HEK293 (cell line): ENCODE data around the gene ATP6V0B.

Experiments used
- KLF1 ChIP-seq: fragments of 450-650 bp; formaldehyde crosslinking; IDR thresholded peaks from 2 replicates; pipeline ENCODE4 v1.5.1; 2016; ENCODE audit warnings: missing biosample characterization, missing genetic modification characterization
- KLF10 ChIP-seq: fragments of 450-650 bp; IDR thresholded peaks from 2 replicates; pipeline ENCODE4 v1.5.1; 2018; ENCODE audit warnings: missing biosample characterization, mild to moderate bottlenecking, missing genetic modification characterization
- ZBTB1 ChIP-seq: fragments of 450-650 bp; formaldehyde crosslinking; IDR thresholded peaks from 2 replicates; pipeline ENCODE4 v1.5.1; 2016; ENCODE audit warnings: missing biosample characterization, missing genetic modification characterization
- ZNF121 ChIP-seq: fragments of 450-650 bp; formaldehyde crosslinking; IDR thresholded peaks from 2 replicates; pipeline ENCODE4 v1.5.1; 2016; ENCODE audit warnings: missing biosample characterization, missing genetic modification characterization
- ZNF146 ChIP-seq: fragments of 450-650 bp; formaldehyde crosslinking; IDR thresholded peaks from 2 replicates; pipeline ENCODE4 v1.5.1; 2016; ENCODE audit warnings: missing biosample characterization, missing genetic modification characterization
- ZNF175 ChIP-seq: fragments of 450-650 bp; formaldehyde crosslinking; IDR thresholded peaks from 2 replicates; pipeline ENCODE4 v1.5.1; 2016; ENCODE audit warnings: missing biosample characterization, missing genetic modification characterization
- ZNF423 ChIP-seq: fragments of 450-650 bp; formaldehyde crosslinking; IDR thresholded peaks from 2 replicates; pipeline ENCODE4 v1.5.1; 2016; ENCODE audit warnings: missing biosample characterization, missing genetic modification characterization
- ZNF514 ChIP-seq: fragments of 450-650 bp; formaldehyde crosslinking; IDR thresholded peaks from 2 replicates; pipeline ENCODE4 v1.5.1; 2016; ENCODE audit warnings: missing biosample characterization, missing genetic modification characterization
- ZNF830 ChIP-seq: fragments of 450-650 bp; IDR thresholded peaks from 2 replicates; pipeline ENCODE4 v1.5.0; 2018; ENCODE audit warnings: missing biosample characterization, missing genetic modification characterization, low read depth, mild to moderate bottlenecking, moderate library complexity
- TF ChIP-seq, protein P1 (sequence below): fragments of 450-650 bp; formaldehyde crosslinking; IDR thresholded peaks from 2 replicates; pipeline ENCODE4 v1.5.1; 2016; ENCODE audit warnings: missing biosample characterization, missing genetic modification characterization
- TF ChIP-seq, protein P2 (sequence below): fragments of 450-650 bp; formaldehyde crosslinking; IDR thresholded peaks from 2 replicates; pipeline ENCODE4 v1.5.1; 2016; ENCODE audit warnings: missing biosample characterization, missing genetic modification characterization
- TF ChIP-seq, protein P3 (sequence below): fragments of 450-650 bp; formaldehyde crosslinking; IDR thresholded peaks from 2 replicates; pipeline ENCODE4 v1.5.1; 2016; ENCODE audit warnings: missing biosample characterization, missing genetic modification characterization
- TF ChIP-seq, protein P4 (sequence below): fragments of 450-650 bp; formaldehyde crosslinking; IDR thresholded peaks from 2 replicates; pipeline ENCODE4 v1.5.1; 2016; ENCODE audit warnings: missing biosample characterization, missing genetic modification characterization
- TF ChIP-seq, protein P5 (sequence below): fragments of 450-650 bp; formaldehyde crosslinking; IDR thresholded peaks from 2 replicates; pipeline ENCODE4 v1.5.1; 2016; ENCODE audit warnings: missing biosample characterization, missing genetic modification characterization

DNA sequence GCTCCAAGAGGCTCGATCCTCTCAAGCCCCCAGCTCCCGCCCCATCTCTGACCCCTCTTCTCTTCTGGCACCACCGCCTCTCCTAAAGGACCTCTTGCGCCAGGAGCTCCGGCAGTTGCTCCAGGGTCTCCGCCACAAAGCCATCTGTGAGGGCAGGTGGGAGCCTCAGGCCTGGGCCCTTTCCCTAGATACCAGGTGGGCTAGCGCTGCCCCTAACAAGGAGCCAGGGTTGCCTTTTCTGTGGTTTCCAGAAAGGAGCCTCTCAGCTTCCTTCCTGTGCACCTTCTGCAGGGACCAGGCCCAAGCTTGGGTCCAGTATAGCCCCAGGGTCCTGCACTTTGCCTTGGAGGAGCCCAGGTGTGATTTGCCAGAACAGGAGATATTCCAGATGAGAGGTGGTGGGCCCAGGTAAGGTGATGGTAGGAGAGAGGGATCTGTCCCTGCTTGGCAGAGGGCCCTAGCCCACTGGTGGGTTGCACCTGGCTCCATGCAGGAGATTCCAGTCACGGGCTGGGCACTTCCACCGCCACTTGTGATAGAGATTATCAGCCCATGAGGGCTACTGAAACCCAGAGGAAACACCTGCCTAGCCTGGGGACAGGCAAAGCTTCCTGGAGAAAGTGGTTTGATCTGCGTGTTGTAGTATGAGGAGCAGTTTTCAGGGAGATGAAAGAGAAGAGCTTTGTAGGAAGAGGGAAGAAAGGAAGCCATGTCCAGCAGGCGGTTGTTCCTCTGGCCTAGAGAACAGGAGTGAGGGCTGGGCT is 17.7 kb downstream of the ATP6V0B start:
- TF ChIP-seq ZNF175 (tag by site-specific recombination) (no peak), ZNF514 (no peak), ZNF423 (no peak), ZNF830 (tag by site-specific recombination) (no peak), ZNF121 (tag by site-specific recombination) (no peak), KLF10 (no peak), KLF1 (tag by site-specific recombination) (no peak), ZBTB1 (tag by site-specific recombination) (no peak), ZNF146 (tag by site-specific recombination) (no peak)
- TF ChIP-seq, protein P1, sequence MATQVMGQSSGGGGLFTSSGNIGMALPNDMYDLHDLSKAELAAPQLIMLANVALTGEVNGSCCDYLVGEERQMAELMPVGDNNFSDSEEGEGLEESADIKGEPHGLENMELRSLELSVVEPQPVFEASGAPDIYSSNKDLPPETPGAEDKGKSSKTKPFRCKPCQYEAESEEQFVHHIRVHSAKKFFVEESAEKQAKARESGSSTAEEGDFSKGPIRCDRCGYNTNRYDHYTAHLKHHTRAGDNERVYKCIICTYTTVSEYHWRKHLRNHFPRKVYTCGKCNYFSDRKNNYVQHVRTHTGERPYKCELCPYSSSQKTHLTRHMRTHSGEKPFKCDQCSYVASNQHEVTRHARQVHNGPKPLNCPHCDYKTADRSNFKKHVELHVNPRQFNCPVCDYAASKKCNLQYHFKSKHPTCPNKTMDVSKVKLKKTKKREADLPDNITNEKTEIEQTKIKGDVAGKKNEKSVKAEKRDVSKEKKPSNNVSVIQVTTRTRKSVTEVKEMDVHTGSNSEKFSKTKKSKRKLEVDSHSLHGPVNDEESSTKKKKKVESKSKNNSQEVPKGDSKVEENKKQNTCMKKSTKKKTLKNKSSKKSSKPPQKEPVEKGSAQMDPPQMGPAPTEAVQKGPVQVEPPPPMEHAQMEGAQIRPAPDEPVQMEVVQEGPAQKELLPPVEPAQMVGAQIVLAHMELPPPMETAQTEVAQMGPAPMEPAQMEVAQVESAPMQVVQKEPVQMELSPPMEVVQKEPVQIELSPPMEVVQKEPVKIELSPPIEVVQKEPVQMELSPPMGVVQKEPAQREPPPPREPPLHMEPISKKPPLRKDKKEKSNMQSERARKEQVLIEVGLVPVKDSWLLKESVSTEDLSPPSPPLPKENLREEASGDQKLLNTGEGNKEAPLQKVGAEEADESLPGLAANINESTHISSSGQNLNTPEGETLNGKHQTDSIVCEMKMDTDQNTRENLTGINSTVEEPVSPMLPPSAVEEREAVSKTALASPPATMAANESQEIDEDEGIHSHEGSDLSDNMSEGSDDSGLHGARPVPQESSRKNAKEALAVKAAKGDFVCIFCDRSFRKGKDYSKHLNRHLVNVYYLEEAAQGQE (tag by site-specific recombination), result no peak
- TF ChIP-seq, protein P2, sequence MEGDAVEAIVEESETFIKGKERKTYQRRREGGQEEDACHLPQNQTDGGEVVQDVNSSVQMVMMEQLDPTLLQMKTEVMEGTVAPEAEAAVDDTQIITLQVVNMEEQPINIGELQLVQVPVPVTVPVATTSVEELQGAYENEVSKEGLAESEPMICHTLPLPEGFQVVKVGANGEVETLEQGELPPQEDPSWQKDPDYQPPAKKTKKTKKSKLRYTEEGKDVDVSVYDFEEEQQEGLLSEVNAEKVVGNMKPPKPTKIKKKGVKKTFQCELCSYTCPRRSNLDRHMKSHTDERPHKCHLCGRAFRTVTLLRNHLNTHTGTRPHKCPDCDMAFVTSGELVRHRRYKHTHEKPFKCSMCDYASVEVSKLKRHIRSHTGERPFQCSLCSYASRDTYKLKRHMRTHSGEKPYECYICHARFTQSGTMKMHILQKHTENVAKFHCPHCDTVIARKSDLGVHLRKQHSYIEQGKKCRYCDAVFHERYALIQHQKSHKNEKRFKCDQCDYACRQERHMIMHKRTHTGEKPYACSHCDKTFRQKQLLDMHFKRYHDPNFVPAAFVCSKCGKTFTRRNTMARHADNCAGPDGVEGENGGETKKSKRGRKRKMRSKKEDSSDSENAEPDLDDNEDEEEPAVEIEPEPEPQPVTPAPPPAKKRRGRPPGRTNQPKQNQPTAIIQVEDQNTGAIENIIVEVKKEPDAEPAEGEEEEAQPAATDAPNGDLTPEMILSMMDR (tag by site-specific recombination), result no peak
- TF ChIP-seq, protein P3, sequence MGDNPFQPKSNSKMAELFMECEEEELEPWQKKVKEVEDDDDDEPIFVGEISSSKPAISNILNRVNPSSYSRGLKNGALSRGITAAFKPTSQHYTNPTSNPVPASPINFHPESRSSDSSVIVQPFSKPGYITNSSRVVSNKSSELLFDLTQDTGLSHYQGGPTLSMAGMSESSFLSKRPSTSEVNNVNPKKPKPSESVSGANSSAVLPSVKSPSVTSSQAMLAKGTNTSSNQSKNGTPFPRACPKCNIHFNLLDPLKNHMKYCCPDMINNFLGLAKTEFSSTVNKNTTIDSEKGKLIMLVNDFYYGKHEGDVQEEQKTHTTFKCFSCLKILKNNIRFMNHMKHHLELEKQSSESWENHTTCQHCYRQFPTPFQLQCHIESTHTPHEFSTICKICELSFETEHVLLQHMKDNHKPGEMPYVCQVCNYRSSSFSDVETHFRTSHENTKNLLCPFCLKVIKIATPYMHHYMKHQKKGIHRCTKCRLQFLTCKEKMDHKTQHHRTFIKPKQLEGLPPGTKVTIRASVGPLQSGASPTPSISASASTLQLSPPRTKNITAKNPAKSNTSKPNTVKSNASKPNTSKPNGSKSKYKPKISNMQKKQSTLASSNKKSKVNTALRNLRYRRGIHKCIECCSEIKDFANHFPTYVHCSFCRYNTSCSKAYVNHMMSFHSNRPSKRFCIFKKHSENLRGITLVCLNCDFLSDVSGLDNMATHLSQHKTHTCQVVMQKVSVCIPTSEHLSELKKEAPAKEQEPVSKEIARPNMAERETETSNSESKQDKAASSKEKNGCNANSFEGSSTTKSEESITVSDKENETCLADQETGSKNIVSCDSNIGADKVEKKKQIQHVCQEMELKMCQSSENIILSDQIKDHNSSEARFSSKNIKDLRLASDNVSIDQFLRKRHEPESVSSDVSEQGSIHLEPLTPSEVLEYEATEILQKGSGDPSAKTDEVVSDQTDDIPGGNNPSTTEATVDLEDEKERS (tag by site-specific recombination), result no peak
- TF ChIP-seq, protein P4, sequence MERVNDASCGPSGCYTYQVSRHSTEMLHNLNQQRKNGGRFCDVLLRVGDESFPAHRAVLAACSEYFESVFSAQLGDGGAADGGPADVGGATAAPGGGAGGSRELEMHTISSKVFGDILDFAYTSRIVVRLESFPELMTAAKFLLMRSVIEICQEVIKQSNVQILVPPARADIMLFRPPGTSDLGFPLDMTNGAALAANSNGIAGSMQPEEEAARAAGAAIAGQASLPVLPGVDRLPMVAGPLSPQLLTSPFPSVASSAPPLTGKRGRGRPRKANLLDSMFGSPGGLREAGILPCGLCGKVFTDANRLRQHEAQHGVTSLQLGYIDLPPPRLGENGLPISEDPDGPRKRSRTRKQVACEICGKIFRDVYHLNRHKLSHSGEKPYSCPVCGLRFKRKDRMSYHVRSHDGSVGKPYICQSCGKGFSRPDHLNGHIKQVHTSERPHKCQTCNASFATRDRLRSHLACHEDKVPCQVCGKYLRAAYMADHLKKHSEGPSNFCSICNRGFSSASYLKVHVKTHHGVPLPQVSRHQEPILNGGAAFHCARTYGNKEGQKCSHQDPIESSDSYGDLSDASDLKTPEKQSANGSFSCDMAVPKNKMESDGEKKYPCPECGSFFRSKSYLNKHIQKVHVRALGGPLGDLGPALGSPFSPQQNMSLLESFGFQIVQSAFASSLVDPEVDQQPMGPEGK (tag by site-specific recombination), result no peak
- TF ChIP-seq, protein P5, sequence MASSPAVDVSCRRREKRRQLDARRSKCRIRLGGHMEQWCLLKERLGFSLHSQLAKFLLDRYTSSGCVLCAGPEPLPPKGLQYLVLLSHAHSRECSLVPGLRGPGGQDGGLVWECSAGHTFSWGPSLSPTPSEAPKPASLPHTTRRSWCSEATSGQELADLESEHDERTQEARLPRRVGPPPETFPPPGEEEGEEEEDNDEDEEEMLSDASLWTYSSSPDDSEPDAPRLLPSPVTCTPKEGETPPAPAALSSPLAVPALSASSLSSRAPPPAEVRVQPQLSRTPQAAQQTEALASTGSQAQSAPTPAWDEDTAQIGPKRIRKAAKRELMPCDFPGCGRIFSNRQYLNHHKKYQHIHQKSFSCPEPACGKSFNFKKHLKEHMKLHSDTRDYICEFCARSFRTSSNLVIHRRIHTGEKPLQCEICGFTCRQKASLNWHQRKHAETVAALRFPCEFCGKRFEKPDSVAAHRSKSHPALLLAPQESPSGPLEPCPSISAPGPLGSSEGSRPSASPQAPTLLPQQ (tag by site-specific recombination), result no peak
